ENCODE data around the gene BMAL1.

- TF ChIP-seq, protein P1, sequence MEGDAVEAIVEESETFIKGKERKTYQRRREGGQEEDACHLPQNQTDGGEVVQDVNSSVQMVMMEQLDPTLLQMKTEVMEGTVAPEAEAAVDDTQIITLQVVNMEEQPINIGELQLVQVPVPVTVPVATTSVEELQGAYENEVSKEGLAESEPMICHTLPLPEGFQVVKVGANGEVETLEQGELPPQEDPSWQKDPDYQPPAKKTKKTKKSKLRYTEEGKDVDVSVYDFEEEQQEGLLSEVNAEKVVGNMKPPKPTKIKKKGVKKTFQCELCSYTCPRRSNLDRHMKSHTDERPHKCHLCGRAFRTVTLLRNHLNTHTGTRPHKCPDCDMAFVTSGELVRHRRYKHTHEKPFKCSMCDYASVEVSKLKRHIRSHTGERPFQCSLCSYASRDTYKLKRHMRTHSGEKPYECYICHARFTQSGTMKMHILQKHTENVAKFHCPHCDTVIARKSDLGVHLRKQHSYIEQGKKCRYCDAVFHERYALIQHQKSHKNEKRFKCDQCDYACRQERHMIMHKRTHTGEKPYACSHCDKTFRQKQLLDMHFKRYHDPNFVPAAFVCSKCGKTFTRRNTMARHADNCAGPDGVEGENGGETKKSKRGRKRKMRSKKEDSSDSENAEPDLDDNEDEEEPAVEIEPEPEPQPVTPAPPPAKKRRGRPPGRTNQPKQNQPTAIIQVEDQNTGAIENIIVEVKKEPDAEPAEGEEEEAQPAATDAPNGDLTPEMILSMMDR (conservative IDR thresholded peaks at IDR 0.05; ENCODE audit: low read depth, low read length) = no peak
- TF ChIP-seq EZH2phosphoT487 (IDR thresholded peaks at IDR 0.05; ENCODE audit: borderline replicate concordance, low read length) = no peak
Observed at GRCh38 chr11:13291800-13292199, 14.2 kb downstream of the BMAL1 start.
